ENCODE data around the gene COBL.

DNA sequence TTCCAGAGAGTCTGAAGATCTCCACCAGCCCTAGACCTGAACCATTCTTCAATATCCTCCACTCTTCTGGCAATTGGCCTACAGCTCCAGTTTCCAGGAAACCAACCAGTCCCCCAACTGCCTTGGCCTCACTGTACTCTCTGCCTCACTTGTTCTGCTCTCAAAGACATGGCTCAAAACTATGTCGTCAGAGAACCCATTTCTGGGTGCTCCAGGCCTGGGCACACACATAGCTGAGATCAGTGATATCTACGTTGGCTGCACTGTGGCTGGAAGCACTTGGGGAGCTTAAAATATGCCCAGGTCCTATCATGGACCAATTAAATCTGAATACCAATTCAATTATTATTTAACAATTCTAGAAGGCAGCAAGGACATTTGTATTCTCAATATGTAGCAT lies 93.1 kb downstream of the COBL start:
- TF ChIP-seq POLR2A (IDR thresholded peaks at IDR 0.05): no peak
- TF ChIP-seq EP300 (IDR thresholded peaks at IDR 0.05): no peak
- no peak for TF ChIP-seq CTCF (IDR thresholded peaks at IDR 0.05)
- no peak for TF ChIP-seq POLR2AphosphoS5 (IDR thresholded peaks at IDR 0.05)
